AG20443 (cell line): ENCODE data around the gene IQUB.
"Not testable (repeated sequence)": the region's sequence is repeated elsewhere in the genome, so short reads cannot be mapped to it uniquely, and the experiment has no call there.

Experiments
- DNase-seq: peaks from one replicate; pipeline ENCODE4 v3.0.0; 2012; ENCODE audit warnings: low spot score, mixed read lengths

The IQUB gene

DNA sequence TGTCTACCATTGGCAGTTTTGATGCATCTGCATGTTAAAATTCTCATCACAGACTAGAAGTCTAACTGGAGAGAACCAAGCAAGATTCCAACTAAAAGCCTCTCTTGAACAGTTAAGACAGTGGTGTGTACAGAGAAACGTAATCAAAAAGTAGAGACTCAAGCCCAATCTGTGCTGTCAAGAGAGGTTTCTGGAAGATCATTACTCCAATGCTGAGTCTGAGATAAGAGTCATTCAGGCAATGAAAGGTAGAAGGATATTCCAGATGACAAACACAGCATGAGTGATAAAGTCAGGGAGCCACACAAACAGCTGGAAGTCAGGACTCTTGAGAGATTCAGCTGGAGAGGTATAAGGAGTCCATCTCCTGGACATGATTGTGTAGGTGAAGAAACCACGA is 48.7 kb downstream of the IQUB start:
- DNase-seq, result no peak

DNA sequence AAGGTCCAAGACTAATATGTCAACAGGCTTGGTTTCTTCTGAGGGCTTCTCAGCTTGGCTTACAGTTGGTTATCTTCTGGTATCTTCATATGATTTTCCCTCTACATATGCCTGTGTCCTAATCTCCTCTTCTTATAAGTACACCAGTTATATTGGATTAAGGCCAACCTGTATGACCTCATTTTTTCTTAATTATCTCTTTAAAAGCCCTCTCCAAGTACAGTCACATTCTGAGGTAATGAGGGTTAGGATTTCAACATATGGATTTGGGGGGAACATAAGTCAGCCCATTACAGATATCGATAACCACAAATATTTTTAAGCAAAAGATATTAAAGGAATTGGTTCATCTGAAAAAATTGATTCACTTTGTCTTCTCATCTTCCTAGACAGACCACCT is 49.2 kb downstream of the IQUB start:
- no peak for DNase-seq

- DNase-seq, result no peak
Observed at GRCh38 chr7:123484199-123484598, 50.2 kb downstream of the IQUB start.

- no peak for DNase-seq
Observed at GRCh38 chr7:123480107-123480506, 54.3 kb downstream of the IQUB start.

DNA sequence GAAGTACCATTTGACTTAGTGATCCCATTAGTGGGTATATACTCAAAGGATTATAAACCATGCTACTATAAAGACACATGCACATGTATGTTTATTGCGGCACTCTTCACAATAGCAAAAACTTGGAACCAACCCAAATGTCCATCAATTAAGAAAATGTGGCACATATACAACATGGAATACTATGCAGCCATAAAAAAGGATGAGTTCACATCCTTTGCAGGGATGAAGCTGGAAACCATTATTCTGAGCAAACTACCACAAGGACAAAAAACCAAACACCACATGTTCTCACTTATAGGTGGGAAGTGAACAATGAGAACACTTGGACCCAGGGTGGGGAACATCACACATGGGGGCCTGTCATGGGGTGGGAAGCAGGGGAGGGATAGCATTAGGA is 56.3 kb downstream of the IQUB start:
- DNase-seq, result not testable (repeated sequence)

DNA sequence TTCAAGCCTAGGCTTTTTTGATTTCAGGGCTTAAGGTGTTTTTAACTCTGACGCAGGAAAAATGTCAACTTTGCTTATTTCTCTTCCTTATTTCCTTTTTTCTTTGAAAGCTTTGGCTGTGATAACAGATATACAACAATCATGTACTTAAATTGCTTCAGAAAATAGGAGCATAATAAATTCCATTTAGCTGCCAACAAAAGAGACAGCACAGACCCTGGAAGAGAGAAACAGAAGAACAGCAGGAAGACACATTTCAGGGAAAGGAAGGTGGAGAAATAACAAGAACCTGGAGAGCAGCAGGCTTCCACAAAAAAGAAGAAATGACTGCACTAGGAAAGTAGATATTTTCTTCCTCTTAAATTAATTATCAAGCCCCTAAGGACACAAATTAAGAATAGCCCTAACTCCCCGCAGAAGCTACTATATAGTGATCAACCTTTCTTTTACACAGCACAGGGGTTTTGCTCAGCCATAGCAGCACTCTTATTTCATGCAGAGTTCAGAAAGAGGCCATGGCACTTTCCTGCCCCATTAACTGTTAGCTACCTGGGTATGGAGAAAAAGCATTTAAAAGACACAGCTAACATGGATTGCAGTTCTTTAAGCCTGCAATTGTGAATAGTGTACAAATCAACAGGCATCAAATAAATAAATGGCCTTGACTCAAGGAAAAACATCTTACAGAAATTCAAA is 61.5 kb downstream of the IQUB start:
- no peak for DNase-seq

GRCh38 chr7:123472327-123472726 is 62.1 kb downstream of the IQUB start:
- DNase-seq, result no peak

DNA sequence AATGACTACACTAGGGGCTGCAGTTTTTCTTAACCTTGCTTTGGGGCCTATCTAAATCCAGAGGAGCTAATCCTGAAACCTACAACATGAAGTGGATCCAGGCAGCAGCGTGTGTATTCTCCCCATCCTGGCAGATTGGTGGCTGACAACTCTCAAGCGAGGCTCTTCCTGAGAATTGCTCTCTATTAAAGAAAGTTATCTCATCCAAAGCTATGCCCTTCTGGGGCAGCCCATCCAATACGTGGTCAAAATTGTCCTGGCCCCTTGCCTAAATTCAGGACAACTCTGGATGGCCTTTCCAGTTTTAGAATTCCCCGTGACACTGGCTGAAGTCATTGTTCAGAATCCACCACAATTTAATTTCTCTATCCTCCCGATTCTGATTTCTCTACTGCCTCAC is 66.1 kb downstream of the IQUB start:
- DNase-seq, result no peak

GRCh38 chr7:123463890-123464289 is 70.5 kb downstream of the IQUB start:
- no peak for DNase-seq

- DNase-seq, result no peak
Observed at GRCh38 chr7:123460616-123461015, 73.8 kb downstream of the IQUB start.

GRCh38 chr7:123455965-123456470 is 78.4 kb downstream of the IQUB start:
- DNase-seq, result no peak

DNA sequence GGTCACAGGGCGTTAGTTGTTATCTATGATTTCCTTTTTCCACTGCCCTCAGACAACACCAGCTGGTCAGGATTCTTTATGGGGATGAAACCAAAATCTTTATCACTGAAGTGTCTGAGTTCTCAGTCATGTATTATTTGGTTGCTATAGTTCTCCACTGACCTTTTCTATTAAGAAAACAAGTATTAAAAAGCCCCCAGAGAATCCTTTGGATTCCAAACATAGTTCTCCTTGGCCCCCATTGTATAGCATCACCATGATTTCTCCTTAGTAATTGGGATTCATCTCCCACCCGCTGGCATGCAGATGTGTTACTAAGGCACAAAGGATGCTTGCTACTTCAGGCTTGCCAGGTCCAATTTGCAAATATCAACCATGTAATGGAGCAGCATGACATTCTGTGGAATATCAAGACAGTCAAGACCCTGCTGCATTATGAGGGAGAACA is 94.3 kb downstream of the IQUB start:
- no peak for DNase-seq

- DNase-seq, result no peak
Observed at GRCh38 chr7:123439191-123439590, 95.2 kb downstream of the IQUB start.

DNA sequence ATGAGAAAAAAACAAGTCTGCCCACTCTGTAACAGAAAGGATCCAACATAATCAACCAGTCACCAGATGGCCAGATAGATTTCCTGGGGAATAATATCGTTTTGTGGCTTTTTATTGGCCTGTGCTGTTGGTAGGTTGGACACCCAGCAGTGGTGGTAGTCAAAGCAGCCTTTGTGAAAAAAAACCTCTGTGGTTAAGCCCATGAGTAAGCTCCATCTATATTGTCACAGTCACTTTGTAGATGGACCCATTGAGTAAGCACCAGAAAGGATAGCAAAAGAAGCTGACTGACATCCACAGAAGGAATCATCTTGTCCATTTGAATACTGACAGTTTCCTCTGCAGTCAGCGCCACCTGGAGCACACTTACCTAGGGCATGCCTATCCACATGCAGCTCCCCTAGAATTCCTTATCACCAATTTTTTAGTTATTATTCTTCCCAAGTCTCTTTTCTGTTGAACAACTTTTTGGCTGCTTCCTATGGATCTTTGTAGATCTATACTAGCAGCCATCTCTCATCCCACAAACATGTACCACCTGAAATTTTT is 96.9 kb downstream of the IQUB start:
- no peak for DNase-seq

DNA sequence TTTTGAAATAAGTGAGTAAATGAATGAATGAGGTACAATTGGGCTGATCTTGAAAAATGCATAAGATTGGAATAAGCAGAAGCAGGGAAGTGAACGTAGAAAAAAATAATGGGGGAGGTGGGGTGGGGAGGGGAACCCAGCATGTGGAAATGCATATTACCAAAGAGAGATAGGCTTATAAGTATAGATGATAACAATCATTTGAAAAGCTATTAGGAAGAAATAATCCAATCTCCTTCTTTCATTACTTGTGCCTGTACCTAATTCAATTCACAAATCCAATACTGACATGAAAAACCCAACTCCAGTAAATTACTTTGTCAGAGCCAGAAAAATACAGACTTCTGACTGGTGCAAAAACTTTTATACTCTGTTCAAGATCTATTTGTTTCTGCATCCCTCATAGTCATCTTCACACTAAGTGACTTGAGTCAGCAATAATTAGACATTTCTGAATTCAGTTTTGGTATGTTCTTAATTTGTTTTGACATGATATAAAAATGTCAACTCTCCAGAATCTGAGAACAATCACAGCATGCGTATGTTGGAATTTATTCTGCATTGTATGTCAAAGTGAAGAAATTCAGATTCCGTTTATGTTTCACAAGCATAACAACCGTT is 99.2 kb downstream of the IQUB start:
- DNase-seq, result no peak

- no peak for DNase-seq
Observed at GRCh38 chr7:123433665-123434064, 100.7 kb downstream of the IQUB start.

- DNase-seq, result no peak
Observed at GRCh38 chr7:123432601-123433000, 101.8 kb downstream of the IQUB start.

DNA sequence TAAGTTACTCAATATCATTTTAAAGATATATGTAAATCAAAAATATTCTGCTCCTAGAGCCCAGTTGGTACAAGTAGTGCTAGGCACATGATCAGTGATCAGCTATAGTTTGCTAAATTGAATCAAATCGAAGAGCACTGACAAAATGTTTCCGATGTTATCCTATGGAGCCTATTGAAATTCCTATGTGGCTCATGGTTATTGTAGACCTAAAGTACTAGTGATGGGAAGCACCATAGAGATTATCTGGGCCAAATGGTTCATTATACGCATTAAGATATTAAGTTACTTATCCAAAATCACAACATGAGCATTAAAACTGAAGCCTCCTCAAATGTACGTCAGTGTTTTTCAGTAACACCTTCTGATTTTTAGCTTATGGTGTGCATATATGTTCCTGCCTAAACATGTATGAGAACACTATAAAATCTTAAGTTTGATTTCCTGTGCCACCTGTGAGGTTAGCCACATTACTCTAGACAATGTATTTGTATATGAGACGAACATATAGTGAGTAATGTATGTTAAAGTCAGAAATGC is 103.2 kb downstream of the IQUB start:
- no peak for DNase-seq

DNA sequence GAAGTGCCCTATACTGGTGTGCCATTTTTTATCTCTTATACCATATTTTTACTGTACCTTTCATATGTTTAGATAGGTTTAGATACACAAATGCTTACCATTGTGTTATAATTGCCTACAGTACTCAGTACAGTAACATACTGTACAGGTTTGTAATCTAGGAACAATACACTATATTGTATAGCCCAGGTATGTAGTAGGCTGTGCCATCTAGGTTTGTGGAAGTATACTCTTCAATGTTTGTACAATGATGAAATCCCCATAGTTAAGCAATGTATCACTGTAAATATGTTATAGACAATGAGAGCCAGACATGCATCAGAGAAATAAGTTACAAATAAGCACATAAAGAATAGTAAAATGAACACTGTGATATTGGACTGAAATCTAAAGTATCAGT is 109.1 kb downstream of the IQUB start:
- DNase-seq, result no peak

DNA sequence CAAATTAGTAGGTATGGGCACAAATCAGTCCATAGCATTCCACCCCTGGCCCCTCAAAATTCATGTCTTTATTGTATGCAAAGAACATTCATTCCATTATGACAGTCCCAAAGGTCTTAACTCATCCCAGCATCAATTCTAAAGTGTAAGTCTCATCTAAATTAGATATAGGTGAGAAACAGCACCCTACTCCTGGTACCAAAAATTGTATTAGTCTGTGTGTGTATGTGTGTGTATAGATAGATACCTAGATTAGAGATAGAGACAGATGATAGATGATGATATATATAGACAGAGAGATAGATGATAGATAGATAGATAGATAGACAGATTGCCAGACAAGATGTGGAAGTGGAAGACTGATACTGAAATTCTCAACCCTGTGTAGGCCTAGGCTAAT is 109.9 kb downstream of the IQUB start:
- no peak for DNase-seq

- no peak for DNase-seq
Observed at GRCh38 chr7:123423622-123424021, 110.8 kb downstream of the IQUB start.

DNA sequence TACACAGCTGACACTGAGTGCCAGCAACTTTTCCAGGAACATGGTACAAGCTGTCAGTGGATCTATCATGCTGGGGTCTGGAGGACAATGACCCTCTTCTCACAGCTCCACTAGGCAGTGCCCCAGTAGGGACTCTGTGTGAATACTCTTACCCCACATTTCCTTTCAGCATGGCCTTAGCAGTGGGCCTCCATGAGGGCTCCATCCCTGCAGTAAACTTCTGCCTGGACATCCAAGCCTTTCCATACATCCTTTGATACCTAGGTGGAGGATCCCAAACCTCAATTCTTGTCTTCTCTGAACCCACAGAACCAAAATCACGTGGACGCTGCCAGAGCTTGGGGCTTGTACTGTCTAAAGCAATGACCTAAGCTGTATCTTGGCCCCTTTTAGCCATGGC is 116.8 kb downstream of the IQUB start:
- DNase-seq, result no peak

- no peak for DNase-seq
Observed at GRCh38 chr7:123415625-123416024, 118.8 kb downstream of the IQUB start.
